ENCODE measurements around the gene FAHD2A.

- no peak for TF ChIP-seq CTCF (IDR thresholded peaks at IDR 0.05)
- TF ChIP-seq POLR2A (IDR thresholded peaks at IDR 0.05) = no peak
Measured at GRCh38 chr2:95379371-95379831, 23.1 kb upstream of the FAHD2A start.
